ENCODE data around the gene SNRNP27.
"Not testable (repeated sequence)": the region's sequence is repeated elsewhere in the genome, so short reads cannot be mapped to it uniquely, and the experiment has no call there.

SNRNP27 gene

GRCh38 chr2:69893684-69894551 is at the start of gene SNRNP27:
Gene SNRNP27 (plus strand): TSS chr2:69893956. CDS start chr2:69893985, 29 bp downstream.
- peak; percentile 89 for DNase-seq

- DNase-seq = no peak
Measured at GRCh38 chr2:69843993-69844392, 49.8 kb upstream of the SNRNP27 start.

- DNase-seq = no peak
Measured at GRCh38 chr2:69844560-69844959, 49.2 kb upstream of the SNRNP27 start.

GRCh38 chr2:69846182-69847067 is 47.3 kb upstream of the SNRNP27 start:
- DNase-seq = no peak

- no peak for DNase-seq
Measured at GRCh38 chr2:69847068-69847828, 46.5 kb upstream of the SNRNP27 start.

- no peak for DNase-seq
Measured at GRCh38 chr2:69848186-69848790, 45.5 kb upstream of the SNRNP27 start.

- DNase-seq = no peak
Measured at GRCh38 chr2:69858261-69858660, 35.5 kb upstream of the SNRNP27 start.

- DNase-seq = no peak
Measured at GRCh38 chr2:69863298-69863697, 30.5 kb upstream of the SNRNP27 start.

GRCh38 chr2:69888451-69888850 is 5.3 kb upstream of the SNRNP27 start:
- DNase-seq = no peak

- peak; percentile 61 for DNase-seq
Measured at GRCh38 chr2:69889302-69889701, 4.5 kb upstream of the SNRNP27 start.

- no peak for DNase-seq
Measured at GRCh38 chr2:69890881-69891280, 2.9 kb upstream of the SNRNP27 start.

- DNase-seq = peak; percentile 28
Measured at GRCh38 chr2:69892838-69893424, 825 bp upstream of the SNRNP27 start.

GRCh38 chr2:69894737-69895136 is 981 bp downstream of the SNRNP27 start:
- not testable (repeated sequence) for DNase-seq

- DNase-seq = no peak
Measured at GRCh38 chr2:69902213-69902922, 8.6 kb downstream of the SNRNP27 start.

- DNase-seq = no peak
Measured at GRCh38 chr2:69907216-69907615, 13.5 kb downstream of the SNRNP27 start.

GRCh38 chr2:69911985-69912563 is 18.3 kb downstream of the SNRNP27 start:
- peak; percentile 80 for DNase-seq

GRCh38 chr2:69914164-69914949 is 20.6 kb downstream of the SNRNP27 start:
- peak; percentile 100 for DNase-seq

- peak; percentile 55 for DNase-seq
Measured at GRCh38 chr2:69914950-69915945, 21.5 kb downstream of the SNRNP27 start, which contains the start of gene MXD1. Gene MXD1 (plus strand): TSS chr2:69915109. CDS start chr2:69915331, 222 bp downstream.

GRCh38 chr2:69916106-69916505 is 22.4 kb downstream of the SNRNP27 start:
- DNase-seq = no peak
